NCI-H2171 treated with DMSO at 0.1 percent for 48 hours (cell line): ENCODE measurements around the gene GALR2.
"Not testable (repeated sequence)": the region's sequence is repeated elsewhere in the genome, so short reads cannot be mapped to it uniquely, and the experiment has no call there.

Experiments
- DNase-seq: peaks from one replicate; lab custom pipeline; 2025; lab: John Stamatoyannopoulos, UW

The GALR2 gene

GRCh38 chr17:76050538-76051467 is 23.8 kb upstream of the GALR2 start:
- no peak for DNase-seq

GRCh38 chr17:76051561-76051960 is 23.0 kb upstream of the GALR2 start:
- DNase-seq, result no peak

DNA sequence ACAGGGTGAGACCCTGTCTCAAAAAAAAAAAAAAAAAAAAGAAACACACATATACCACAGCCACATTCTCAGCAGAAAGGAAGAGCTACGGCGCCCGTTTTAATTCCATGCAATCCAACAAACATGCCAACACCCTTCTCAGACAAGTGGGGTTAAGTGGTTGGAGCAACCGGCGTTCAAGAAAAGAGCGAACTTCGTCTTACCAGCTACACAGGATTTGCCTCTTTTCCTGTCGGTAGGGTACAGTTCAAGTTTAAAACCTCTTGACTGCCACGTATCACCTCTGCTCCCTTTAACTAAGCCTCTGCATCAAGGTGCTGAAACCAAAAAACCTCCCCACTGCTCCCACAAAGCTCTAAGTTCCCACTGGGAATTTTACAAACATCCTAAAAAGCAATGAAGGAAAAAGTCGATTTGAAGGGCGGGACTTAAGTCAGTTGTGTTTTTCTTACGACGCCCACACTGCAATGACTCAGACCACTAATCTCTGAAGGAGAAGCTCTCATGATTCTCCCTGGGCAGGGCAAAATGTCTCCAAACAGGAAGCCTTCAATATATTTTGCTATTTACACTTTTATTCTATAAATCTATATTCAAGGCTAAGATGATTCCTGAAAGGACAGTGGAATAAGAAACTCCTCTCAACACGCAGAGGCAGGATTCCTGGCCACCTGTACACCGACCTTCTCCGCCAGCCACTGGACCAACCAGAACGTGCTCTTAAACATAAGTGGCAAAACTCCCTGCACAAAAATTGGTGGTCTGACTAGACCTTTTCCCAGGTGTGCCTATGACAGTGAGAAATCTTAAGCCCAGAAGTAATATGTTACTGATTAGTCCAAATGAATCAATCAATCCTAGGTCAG is 21.1 kb upstream of the GALR2 start:
- no peak for DNase-seq

- no peak for DNase-seq
These were observed 20.5 kb upstream of the GALR2 start for GRCh38 chr17:76054112-76054476.

DNA sequence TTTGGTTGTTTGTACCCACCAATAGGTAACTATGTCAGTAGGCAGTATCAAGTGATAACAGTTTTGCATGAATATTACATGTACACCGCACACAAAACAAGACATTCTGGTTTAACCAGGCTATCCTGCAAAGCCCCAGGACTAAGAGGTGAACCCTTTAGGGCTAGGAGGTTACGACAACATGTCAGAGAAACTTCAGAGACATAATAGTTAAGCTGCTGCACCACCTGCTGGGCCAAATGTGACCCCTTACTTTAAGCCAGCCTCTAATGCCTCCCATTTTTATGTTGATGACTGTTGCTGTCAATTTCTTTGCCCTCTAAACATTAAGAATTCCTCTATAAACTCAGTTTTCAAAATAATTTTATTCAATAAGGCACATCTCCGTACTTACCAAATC is 17.7 kb upstream of the GALR2 start:
- DNase-seq, result no peak

GRCh38 chr17:76058264-76058663 is 16.3 kb upstream of the GALR2 start:
- not testable (repeated sequence) for DNase-seq

DNA sequence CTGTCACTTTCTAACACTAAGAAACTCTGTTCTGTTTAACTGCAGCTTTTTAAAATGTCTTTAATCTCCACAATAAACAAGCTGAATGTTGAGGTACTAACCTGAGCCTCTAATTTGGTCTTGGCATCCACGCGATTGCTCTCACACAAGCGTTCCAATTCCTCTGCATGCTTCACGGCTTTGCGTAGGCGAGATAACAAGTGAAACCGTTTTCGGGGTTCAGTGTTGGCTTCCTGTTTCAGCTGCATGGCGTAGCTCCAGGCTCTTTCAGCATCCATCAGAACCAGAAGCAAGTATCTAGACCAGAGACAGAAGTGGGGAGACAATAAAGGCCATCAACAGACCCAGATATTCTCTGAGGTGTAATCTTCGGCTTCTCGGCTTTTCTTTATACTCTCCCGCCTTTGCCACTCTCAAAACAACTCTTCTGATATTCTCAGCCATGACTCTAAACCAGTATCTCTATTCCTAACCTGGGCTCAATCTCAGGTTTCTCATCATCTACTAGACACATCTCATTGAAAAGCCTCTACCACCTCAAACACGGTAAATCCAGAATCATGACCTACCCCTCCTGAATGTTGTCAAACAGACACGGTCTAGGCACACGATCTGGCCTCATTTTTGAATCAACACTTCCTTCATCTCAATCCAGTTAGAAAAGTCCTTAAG is 10.6 kb upstream of the GALR2 start:
- no peak for DNase-seq

GRCh38 chr17:76065775-76066174 is 8.8 kb upstream of the GALR2 start:
- DNase-seq, result no peak

GRCh38 chr17:76071531-76072147 is 2.9 kb upstream of the GALR2 start:
- no peak for DNase-seq

GRCh38 chr17:76072148-76072858 is 2.3 kb upstream of the GALR2 start, which contains the start of gene SRP68:
TSS of gene SRP68 (minus strand) at chr17:76072517. CDS start at chr17:76072491, 26 bp downstream.
- DNase-seq, result peak; percentile 90

DNA sequence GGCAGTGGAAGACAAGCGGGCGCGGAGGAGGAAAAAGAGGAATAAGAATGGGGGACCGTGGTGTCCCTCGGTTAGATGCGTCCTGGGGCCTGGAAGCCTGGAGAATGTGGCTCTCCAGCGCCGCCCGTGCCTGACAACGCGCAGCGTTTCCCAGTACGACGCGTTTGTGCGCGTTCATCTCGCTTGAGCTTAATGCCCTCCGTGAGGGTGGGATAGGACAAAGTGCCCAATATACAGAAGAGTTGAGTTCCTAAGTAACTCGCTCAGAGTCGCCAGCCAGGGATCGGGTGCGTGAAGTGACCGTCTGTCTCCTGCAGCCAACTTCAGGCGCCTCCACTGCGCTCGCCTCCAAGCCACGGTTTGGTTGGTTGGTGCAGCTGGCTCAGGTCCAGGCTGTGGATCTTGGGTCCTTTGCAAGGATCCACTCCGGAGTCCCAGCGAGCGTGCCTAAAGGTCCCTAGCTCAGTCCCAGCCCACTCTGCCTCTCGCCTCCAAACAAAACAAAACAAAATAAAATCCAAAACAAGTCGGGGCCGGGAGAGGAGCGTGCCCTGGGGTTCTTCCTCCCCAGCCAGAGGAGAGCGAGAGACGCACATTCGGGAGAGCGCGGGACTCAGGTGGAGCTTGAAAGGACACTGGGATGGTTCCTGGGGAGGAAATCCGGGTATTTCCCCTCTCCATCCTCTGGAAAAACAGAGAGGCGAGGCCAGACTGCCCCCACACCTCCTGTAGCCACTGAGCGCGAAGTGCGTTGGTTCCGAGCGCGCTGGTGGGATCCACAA is 974 bp downstream of the GALR2 start:
- DNase-seq, result no peak

DNA sequence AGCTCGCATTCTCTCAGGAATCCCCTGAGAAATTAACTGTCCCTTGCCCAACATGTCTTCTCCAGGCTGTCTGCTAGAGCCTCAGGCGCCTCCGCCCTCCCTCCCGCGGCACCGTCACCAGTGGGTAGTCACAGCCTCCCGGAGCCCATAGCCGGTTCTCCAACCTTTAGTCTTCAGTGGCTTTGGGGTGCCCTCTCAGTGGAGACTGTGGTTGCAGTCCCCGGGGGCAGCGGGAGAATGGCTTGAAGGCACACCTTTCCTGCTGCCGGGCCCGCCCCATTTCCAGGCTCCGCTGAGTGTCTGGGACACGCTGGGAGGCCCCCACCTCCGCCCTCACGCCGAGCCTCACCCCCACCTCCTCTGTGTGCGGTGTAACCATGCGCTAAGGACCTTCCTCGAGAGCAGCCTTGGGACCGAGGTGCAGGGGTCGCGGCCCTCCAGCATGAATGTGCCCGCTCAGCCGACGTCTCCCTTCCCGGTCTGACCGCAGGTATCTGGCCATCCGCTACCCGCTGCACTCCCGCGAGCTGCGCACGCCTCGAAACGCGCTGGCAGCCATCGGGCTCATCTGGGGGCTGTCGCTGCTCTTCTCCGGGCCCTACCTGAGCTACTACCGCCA is 1.7 kb downstream of the GALR2 start:
- no peak for DNase-seq

- DNase-seq, result no peak
These were observed 2.4 kb downstream of the GALR2 start for GRCh38 chr17:76076765-76077583.

DNA sequence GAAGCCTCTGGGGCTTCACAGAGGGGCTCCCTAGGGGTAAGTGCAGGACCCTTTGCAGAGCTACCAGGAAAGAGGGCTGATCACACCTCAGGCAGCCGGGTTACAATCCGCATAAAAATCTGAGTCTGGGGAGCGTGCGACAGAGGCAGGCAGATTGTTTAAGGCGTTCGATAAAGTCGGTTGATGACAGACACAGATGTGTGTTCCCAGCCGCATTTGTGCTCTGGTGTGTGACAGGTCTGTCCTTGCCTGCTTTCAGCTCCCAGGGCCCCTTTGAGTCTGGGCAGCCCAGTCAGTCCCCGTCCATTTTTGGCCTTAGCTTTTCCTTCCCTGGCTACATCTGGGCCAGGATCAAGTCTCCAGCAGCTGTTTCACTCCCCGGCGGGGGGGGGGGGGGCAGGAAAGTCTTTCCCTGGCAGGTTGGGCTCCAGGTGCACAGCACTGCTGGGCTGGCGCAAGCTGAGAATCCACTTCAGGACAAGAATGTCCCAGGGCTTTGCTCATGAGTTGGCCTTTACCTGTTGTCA is 3.1 kb downstream of the GALR2 start:
- no peak for DNase-seq

- DNase-seq, result not testable (repeated sequence)
These were observed 3.8 kb downstream of the GALR2 start for GRCh38 chr17:76078370-76078769.

DNA sequence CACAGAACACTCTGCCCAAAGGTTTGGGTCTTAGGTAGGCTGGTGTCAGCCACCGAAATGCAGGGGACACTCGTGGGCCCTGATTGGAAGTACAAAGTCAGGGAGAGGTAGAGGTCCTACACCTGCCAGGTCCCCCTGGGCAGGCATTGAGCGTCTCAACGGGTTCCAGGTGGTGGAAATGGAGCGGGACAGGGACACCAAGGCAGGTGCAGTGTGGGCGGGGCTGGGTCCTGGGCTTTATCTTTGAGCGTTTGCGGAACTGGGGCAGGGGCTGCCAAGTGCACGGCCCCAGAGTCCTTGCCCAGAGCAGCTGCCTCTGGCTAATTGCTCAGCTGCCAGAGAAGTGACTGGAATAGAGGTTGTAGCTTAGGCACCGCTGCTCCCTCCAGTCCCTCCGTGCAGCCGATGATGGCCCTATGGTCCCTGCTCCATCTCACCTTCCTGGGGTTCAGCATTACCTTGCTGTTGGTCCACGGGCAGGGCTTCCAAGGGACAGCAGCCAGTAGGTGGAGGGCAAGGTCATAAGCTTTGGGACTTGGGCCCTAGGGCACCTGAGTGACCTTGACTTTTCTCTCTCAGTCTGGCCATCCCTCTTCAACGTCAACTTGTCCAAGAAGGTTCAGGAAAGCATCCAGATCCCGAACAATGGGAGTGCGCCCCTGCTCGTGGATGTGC is 4.4 kb downstream of the GALR2 start, which contains the start of gene ZACN:
Gene ZACN (plus strand): TSS at position 323 of the 675 bp plus-strand sequence. CDS start 83 bp downstream, at position 406.
- DNase-seq, result no peak

DNA sequence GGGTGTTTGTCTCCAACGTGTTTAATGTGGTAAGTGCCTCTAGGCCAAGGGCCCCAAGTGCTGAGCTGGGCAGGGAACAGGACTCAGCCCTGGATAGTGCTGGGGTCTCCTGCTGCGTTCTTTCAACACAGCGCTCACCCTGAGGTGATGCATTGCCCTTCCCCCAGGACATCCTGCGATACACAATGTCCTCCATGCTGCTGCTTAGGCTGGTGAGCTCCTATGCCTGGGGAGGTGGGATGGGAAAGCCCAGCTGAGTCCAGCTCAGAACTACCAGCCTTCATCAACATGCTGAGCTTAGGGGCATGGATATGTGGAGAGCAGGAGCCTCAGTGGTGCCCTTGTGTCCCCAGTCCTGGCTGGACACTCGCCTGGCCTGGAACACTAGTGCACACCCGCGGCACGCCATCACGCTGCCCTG is 5.0 kb downstream of the GALR2 start:
- no peak for DNase-seq
